ENCODE data around the gene TMC7.

GRCh38 chr16:19102187-19102872 lies 118.6 kb downstream of the TMC7 start:
- TF ChIP-seq CTCF (IDR thresholded peaks at IDR 0.05 in 2 of 3, conservative IDR thresholded peaks at IDR 0.05 in 1 of 3; ENCODE audit: borderline replicate concordance in 1 of 3, insufficient read depth in 1 of 3, low read depth in 2 of 3, low read length in 2 of 3) (no peak), POLR2A (IDR thresholded peaks at IDR 0.05; ENCODE audit: borderline replicate concordance, extremely low read depth, insufficient read depth, insufficient read length) (no peak)
